Gastrocnemius medialis (tissue), 4 donors: ENCODE data around the gene DCAF8.

Experiments
- POLR2A ChIP-seq, 2 donors: fragments of 450-650 bp; IDR thresholded peaks; one replicate each; pipeline ENCODE4 v1.6.1; 2017; ENCODE audit warnings: antibody characterized with exemption in 2 of 2, mild to moderate bottlenecking in 2 of 2, moderate library complexity in 2 of 2
- TF ChIP-seq, protein P1 (sequence below), 5 experiments: fragments of 450-650 bp in 3 of 5; fragments of 200-600 bp in 2 of 5; sonication (generic) in 2 of 5; IDR thresholded peaks in 4 of 5; conservative IDR thresholded peaks in 1 of 5; 1 replicate in 4 of 5; 2 replicates in 1 of 5; pipeline ENCODE4 v1.5.1; 2016 to 2019; ENCODE audit warnings: antibody characterized with exemption in 5 of 5, mild to moderate bottlenecking in 3 of 5, moderate library complexity in 3 of 5

DNA sequence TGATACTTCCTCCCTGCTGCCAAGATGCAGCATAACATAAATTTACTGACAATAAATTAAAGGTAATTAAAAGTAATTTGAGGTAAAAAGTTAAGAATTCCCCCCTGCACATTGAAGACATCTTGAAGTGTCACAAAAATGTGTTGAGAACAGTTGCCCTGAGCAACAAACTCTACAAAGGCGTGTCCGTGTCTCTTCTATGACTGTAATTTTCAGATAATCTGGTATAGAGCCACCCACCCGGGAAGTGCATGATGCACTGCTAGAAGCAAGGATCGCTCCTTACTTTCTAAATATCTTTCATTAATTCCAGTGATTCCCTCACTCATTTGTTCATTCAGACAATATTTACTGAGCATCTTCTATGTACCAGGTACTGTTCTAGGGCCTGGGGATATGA is 83.0 kb downstream of the DCAF8 start:
- TF ChIP-seq, protein P1, sequence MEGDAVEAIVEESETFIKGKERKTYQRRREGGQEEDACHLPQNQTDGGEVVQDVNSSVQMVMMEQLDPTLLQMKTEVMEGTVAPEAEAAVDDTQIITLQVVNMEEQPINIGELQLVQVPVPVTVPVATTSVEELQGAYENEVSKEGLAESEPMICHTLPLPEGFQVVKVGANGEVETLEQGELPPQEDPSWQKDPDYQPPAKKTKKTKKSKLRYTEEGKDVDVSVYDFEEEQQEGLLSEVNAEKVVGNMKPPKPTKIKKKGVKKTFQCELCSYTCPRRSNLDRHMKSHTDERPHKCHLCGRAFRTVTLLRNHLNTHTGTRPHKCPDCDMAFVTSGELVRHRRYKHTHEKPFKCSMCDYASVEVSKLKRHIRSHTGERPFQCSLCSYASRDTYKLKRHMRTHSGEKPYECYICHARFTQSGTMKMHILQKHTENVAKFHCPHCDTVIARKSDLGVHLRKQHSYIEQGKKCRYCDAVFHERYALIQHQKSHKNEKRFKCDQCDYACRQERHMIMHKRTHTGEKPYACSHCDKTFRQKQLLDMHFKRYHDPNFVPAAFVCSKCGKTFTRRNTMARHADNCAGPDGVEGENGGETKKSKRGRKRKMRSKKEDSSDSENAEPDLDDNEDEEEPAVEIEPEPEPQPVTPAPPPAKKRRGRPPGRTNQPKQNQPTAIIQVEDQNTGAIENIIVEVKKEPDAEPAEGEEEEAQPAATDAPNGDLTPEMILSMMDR (IDR thresholded peaks at IDR 0.05 in 4 of 5, conservative IDR thresholded peaks at IDR 0.05 in 1 of 5), result no peak
- TF ChIP-seq POLR2A (IDR thresholded peaks at IDR 0.05), result no peak
